MM.1S (cell line): ENCODE data around the gene UBAC2.

Experiments used
- CTCF ChIP-seq: fragments of 300-600 bp; sonication (generic); IDR thresholded peaks from 2 replicates; pipeline ENCODE4 v1.5.1; 2016; ENCODE audit warnings: antibody characterized with exemption, low read length, mixed read lengths
- EZH2 ChIP-seq: fragments of 300-600 bp; sonication (generic); optimal IDR thresholded peaks from 2 replicates; pipeline ENCODE3; 2017; ENCODE audit warnings: low read depth, mild to moderate bottlenecking, antibody characterized with exemption, low read length, mixed read lengths

DNA sequence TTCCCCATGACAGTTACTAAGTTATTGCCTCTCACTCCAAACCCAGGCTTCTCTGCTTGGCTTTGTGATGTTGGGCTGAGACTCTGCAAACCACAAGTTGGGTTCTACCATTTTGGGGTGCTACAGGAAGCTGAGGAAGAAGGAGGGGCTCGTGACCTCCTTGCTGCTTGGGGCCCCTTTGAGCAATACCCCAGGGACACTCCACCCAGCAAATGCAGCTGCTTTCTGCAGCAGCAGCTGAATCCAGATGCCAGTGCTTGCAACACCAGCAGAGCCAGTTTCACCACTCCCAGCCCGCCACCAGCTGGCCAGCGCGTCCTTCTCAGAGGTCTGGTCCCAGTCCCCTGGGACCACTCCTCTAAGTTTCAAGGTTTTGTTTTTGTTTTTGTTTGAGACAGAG is 22.0 kb upstream of the UBAC2 start:
- TF ChIP-seq CTCF (no peak), EZH2 (no peak)
